ENCODE data around the gene PRRT1B.
A peak's percentile ranks its signal among the peaks of the same experiment; 100 is the strongest.
"Not testable (repeated sequence)": the region's sequence is repeated elsewhere in the genome, so short reads cannot be mapped to it uniquely, and the experiment has no call there.

PRRT1B gene

GRCh38 chr9:131523086-131523388 is 22.3 kb upstream of the PRRT1B start:
- DNase-seq, result no peak

GRCh38 chr9:131523451-131524435 is 21.6 kb upstream of the PRRT1B start:
- no peak for DNase-seq

- no peak for DNase-seq
Observed at GRCh38 chr9:131524665-131525315, 20.5 kb upstream of the PRRT1B start.

- no peak for DNase-seq
Observed at GRCh38 chr9:131525643-131526565, 19.4 kb upstream of the PRRT1B start.

GRCh38 chr9:131528186-131528585 is 17.1 kb upstream of the PRRT1B start:
- no peak for DNase-seq

- no peak for DNase-seq
Observed at GRCh38 chr9:131528886-131529505, 16.3 kb upstream of the PRRT1B start.

- no peak for DNase-seq
Observed at GRCh38 chr9:131529597-131530545, 15.5 kb upstream of the PRRT1B start.

- peak; percentile 18 for DNase-seq
Observed at GRCh38 chr9:131530546-131530919, 14.8 kb upstream of the PRRT1B start.

- DNase-seq, result peak; percentile 94
Observed at GRCh38 chr9:131530920-131531832, 14.1 kb upstream of the PRRT1B start, which contains the start of gene UCK1. TSS of gene UCK1 (minus strand) at chr9:131531263. CDS start at chr9:131531174, 89 bp downstream.

- no peak for DNase-seq
Observed at GRCh38 chr9:131534721-131535237, 10.5 kb upstream of the PRRT1B start.

- no peak for DNase-seq
Observed at GRCh38 chr9:131537946-131538345, 7.4 kb upstream of the PRRT1B start.

- DNase-seq, result no peak
Observed at GRCh38 chr9:131539223-131539923, 6.0 kb upstream of the PRRT1B start.

GRCh38 chr9:131543141-131543540 is 2.2 kb upstream of the PRRT1B start:
- DNase-seq, result no peak

GRCh38 chr9:131545786-131546335 is 538 bp downstream of the PRRT1B start:
- no peak for DNase-seq

GRCh38 chr9:131546336-131547084 is 1.2 kb downstream of the PRRT1B start:
- peak; percentile 92 for DNase-seq

GRCh38 chr9:131549186-131549585 is 3.9 kb downstream of the PRRT1B start:
- DNase-seq, result not testable (repeated sequence)

GRCh38 chr9:131550465-131550864 is 5.1 kb downstream of the PRRT1B start:
- not testable (repeated sequence) for DNase-seq

- no peak for DNase-seq
Observed at GRCh38 chr9:131552030-131552429, 6.7 kb downstream of the PRRT1B start.

All from NCI-H2171 (cell line).